Dermis blood vessel endothelial cell (primary cell): Measurements from ENCODE around the gene NCMAP. TPM values are rescaled to one million over a fixed set of nuclear protein-coding genes. Genes with fewer than 3 reads are reported as not detected.

Experiments
- DNase-seq: peaks from one replicate; pipeline ENCODE4 v3.0.0; 2010
- total RNA-seq: library from RNA; depleted of rRNA; stranded (reverse); fragments of >200 nt; gene quantifications from 2 replicates; pipeline ENCODE4 v1.2.3, GENCODE V29; 2014

The NCMAP gene
- total RNA-seq, 1 donor from 2014 or later, result not detected

DNA sequence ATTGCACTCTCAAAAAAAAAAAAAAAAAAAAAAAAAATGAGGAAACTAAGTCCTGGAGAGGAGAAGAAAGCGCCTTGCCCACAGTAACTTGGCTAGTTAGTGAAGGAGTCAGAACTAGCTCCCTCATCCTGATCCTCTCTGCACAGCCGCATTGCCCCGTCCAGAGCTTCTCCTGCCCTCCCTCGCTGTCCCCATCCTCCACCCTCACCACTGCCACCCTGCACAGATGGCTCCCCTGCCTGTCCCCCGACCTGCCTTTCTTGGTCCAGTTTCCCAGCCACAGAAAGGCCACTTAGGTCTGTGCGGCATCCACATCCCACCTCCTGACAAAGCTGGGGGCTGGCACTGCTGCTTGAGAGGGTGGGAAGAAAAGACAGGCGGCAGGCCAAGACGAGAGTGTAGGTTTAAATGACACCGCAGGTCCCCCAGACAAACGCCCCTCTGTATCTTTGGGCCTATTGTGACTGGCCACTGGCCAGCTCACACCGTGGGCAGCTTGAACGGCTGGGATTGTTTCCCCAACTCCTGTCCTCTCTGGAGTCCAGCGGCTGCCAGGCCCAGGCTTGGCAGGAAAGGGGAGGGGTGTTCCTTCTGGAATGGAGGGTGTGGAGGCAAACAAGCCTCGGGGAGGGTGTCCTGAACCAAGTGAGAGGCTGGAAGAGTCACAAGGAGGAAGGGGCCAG, 20.2 kb downstream of the NCMAP start:
- DNase-seq, result no peak

DNA sequence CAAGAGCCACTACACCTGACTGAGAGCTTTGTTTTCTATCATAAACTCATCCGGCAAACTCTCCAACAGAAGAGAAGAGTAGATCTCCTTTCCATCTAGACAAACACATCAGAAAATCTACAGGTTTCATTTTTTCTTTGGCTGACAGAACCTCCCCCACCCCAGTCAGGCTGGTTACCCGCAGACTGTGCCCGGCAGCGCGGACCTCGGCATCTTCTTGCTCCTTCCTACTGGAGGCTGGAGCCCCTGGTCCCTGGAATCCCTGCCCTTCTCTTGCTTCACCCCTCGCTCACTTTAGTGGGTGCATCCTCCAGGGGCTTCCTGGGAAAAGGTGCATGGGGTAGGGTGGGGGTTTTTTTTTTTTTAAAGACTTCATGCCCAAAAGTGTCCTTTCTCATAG, 23.0 kb downstream of the NCMAP start:
- DNase-seq, result no peak

DNA sequence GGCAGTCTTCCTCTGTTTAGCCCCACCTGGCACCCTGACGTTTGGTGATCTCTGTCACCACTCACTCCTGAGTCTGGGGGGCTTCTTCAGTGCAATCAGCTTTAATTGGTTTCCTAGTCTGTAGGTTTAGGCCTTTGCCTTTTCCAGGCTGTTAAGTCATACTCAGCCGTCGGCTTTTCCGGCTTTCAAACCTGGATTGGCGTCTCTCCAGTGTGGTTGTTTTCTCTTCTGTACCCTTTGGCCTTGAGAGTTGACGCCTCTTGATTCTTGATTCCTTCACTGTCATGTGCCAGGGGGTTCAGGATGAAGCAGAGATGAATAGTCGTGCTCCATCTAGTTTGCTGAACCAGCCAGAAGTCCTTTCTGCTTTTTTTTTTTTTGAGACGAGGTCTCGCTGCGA, 24.9 kb downstream of the NCMAP start:
- DNase-seq, result no peak

DNA sequence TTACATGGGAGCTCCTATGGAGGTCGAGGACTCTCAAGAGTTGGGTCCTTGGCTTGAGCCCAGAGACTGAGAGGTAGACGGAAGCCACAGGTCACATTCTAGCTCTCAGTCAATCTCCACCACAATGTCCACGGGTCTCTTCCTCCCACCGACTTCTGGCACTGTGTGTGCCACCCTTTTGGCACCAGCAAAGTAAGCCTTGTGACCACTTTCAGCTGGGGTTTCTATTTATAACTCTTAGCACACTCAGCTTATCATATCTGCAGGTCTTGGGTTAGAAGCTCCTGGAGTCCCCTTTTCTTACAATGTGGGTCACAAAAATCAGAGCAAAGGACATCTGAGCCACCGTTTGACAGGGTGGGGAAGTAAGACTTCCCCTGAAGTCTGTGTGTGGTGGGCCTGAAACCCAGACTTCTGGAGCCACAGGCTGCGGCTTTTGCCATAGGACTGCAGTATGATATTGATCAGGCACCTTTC, 28.3 kb downstream of the NCMAP start:
- DNase-seq, result no peak

DNA sequence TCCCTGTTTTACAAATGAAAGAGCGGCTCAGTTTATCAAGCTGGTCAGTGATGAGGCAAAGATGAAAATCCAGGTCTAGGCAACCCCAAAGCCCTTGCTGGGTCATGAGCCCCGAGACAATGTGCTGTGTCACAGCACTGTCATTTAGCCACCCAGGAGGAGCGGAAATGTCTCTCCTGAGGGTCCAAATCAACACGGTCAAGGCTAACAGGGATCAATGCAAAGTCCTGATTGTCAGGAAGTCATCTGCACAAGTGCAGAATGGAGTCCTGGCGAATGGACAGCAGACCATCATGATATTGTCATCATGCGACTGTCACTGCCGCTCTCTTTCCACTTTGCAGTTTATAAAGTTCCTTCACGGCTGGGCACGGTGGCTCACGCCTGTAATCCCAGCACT, 30.2 kb downstream of the NCMAP start:
- no peak for DNase-seq

DNA sequence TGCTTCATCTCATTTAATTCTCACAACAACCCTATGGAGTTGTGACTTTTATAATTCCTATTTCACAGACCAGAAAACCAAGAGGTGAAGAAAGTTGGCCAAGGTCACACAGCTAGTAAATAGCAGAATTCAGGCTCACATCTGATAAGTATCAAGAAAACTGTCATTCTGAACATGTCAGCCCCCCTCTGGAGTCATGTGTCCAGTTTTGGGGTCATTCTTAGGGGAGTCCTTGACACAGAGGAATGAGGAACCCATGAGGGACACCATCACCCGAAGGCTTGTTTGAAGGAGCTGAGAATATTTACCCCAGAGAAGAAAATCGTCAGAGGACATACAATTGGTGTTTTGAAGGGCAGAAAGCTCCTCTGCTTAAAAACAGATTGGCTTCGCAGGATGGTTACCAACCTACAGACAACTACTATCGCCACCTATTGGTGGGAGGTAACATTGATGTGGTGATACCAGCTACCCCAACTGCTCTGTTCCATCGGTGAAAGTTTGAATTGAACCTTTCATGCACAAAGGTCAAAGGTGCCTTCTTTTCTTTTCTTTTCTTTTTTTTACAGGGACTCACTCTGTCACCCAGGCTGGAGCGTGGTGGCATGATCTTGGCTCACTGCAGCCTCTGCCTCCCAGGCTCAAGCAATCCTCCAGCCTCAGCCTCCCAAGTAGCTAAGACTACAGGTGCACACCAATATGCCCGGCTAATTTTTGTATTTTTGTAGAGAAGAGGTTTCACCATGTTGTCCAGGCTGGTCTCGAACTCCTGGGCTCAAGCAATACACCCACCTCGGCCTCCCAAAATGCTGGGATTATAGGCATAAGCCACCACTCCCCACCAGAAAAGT, 31.3 kb downstream of the NCMAP start:
- DNase-seq, result peak; percentile 60

DNA sequence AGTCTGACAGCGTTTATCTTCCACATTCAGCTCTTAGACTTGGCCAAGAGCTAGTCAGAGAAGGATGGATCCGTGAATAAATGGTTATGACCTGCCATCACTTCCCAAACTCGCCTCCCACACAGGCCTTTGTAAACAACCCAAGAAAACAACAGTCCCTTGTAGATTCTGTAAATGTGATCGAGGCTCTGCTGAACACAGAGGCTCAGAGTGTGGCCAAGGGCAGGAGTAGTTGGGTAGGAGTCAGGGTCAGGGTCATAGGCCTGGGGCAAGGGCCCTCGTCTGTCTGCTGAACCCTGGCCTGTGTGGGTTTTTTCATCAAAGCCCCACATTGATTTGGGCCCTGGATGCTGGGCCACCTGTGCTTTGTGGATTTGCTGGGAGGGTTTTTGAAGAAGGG, 32.7 kb downstream of the NCMAP start:
- no peak for DNase-seq

DNA sequence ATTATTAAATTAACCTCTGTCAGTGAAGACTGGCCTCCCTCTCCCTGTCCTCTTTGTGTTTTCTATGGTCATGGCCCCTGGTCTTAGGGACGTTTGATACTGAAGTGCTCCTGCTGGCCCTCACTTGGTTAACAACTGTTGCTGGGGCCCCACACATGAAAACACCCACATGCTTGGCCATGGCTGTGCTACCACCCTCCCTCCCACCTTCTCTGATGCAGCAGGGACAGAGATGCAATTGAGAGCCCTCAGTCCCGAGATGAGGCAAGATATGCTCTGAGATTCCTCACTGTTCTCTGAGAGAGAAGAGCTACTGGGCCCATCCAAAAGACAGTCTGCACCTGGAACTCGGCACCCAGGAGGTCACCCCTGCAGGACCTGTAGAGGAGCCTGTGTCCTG, 33.3 kb downstream of the NCMAP start:
- no peak for DNase-seq

DNA sequence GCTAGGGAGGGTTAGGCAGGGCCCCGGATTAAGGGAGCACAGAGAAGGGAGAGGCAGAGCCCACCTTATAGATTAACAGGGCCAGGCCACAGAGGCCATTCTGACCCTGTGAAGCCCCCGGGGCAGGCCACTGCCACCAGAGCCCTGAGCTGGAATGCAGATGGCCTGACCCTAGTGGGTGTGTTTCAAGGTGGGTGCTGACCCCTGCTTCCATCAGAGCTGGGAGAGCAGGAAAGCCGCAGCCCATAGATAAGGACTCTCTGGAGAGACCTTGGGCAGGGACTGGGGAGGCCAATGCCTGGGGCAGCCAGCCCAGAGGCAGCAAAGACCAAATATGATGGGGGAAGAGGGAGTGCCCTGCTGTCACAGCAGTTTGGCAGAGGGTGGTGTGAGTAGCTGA, 35.9 kb downstream of the NCMAP start:
- no peak for DNase-seq

DNA sequence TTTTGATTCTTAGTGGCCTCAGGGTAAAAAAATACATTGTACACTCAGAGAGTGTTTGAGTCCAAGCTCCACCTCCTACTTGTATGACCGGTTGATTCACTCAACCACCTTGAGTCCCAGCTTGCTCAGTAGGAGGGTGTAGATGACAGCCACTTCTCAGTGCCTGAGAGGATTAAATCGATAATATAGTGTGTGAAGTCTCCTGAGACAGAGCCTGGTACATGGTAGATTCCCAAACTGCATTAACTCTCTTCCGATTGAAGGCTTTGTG, 38.4 kb downstream of the NCMAP start:
- DNase-seq, result no peak

DNA sequence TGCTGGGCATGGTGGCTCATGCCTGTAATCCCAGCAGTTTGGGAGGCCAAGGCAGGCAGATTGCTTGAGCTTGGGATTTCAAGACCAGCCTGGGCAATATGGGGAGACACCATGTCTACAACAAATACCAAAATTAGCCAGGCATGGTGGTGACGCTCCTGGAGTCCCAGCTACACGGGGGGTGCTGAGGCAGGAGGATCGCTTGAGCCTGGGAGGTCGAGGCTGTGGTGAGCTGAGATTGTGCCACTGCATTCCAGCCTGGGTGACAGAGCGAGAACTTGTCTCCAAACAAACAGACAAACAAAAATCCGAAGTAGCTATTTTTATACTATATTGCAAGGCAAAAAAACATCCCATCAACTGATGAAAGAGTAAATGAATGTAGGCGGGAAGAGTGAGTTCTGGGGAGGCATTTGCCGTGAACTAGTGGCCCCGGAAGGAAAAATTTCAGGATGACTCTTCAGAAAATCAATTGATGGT, 40.6 kb downstream of the NCMAP start:
- no peak for DNase-seq

DNA sequence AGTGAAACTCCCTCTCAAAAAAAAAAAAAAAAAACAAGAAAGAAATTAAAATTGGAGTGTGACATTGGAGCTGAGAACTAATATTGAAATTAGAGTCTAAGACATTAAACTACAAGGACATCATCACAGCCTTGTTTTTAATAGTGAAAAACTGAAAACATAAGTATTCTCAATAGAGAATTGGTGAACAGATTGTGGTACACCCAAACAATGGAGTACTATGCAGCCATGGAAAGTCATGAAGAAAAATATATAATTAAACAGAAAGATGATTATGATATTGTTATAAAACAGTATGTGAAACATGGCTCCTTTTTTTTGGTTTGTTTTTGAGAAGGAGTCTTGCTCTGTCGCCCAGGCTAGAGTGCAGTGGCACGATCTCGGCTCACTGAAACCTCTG, 43.4 kb downstream of the NCMAP start:
- no peak for DNase-seq

DNA sequence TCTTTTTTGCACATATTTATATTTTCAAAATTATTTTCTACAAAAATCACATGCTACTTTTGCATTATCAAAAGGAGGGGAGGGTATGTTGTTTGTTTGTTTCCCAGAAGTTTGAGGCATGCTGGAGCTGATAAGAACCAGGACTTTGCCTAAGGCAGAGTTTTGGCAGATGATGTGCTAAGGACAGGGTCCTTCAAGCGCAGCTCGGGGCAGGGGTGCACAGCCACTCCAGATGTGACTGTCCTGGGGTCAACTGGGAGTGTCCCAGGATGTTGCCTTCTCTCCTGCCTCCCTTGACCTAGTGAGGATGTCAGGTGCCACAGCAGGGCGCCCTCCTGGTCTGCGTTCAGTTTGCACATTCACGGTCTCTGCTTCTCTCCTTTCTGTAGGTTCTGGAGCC, 44.7 kb downstream of the NCMAP start:
- DNase-seq, result no peak

DNA sequence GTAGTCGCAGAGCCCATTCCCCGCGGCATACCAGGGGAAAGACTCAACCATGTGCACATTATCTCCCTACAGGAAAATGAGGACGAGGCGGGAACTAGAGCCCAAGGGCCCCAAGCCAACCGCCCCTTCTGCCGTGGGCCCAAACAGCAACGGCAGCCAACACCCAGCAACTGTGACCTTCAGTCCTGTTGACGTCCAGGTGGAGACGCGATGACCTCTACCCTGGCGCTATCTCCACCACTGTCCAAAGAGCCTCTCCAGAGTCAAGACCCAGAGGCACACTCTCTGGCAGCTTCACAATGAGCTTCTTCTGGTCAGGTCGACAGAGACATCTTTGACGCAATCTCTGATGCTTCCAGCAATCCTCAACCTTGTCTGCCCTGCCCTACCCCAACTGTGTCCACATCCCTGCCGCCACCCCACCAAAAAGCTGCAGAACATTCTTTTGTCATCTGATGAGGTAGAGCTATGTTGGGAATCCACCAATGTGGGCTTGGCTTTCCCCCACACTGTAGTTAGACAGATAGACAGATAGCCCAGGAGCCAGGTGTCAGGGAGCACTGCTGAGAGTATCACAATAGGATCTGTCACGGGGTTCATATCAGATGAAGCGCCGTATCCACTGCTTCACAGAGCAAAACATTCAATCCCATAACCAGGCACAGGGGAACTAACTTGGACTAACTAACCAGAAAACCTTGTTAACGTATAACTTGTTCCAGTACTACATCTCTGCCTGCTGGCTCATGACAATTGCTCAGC, 49.8 kb downstream of the NCMAP start:
- DNase-seq, result no peak

DNA sequence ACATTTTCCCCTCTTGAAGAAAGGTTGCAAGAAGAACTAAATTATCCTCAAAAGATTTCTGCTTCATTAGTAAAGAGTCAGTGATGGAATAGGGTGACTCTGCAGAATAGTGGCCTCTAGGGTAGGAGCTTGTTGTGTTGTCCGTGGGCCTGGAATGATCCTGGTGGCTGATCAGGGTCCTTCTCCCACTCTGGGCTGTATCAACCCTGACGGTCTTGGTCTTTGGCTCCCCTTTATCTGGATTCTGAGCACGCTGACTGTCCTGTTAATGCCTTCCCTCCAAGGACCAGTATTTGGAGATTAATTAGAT, 50.4 kb downstream of the NCMAP start:
- no peak for DNase-seq

DNA sequence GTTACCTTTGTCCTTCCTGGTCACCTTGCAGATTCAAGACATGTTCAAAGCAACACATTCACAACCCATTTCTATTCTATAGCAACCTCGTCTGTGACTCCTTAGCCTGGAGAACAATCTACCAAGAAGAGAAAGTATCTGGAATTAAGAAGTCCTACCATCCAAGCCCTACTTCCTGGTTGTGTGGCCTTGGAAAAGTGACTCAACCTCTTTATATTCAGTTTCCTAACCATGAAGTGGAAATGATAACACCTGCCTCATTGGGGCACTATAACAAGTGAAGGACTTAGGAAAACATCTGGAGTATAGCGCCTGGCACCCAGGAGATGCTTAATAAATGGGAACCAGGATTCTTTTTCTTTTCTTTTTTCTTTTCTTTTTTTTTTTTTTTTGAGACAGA, 50.7 kb downstream of the NCMAP start:
- no peak for DNase-seq

DNA sequence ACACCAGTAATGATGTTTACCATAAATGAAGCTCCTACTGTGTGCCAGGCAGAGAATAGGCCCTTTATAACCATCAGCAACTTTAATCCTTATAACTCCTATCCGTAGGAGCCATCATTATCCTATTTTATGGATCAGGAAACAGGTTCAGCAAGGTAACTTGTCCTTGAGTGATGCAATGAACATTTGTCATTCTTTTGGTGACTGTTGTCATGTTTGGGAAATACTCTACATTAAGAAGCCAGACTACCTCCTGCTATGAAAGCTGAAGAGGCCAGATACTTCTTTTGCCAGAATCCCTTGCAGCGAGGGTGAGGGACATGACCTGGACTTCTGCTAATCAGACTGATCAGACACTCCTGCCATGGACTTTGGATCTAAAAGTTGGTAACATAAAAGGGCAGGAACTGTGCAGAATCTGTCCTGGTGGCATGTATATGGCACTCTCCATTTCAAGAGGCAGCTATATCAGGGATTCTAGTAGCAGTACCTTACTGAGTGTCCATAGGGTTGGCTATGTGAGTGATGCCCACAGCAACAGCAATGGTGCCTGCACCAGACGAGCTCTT, 54.1 kb downstream of the NCMAP start:
- no peak for DNase-seq

DNA sequence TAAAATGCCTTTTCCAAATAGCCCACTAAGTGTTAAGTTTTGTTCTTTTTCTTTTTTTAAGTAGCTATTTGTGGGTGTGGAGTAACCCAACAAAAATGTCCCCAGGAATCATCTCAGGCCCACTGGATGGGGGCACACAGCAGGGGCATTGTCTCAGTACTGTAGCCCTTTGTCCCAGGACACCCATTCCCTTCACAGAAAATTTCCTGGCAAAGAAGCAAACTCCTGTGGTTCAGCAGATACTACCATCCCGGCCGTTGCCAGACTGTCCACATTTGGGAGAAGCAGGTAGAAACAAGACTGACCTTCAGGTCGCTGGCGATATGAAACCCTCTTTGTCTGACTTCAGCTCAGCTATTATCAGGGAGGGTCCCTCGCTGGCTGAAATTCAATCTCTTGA, 63.5 kb downstream of the NCMAP start:
- no peak for DNase-seq

DNA sequence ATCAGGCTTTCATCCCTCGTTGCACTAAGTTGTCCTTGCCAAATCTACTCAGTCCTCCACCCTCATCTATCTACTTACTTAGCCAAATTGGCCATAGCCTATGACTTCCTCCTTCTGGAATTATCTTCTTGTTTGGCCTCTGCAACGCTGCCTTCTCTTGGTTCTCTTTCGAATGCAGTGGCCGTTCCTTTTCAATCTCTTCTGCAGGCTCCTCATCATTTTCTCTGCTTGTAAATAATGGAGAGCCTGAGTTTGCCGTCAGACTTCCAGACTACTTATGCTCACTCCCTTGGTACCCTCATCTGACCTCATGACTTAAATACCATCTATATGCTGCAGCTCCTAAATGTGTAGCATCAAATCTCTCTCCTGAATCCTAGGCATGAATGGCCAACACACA, 64.8 kb downstream of the NCMAP start:
- no peak for DNase-seq

DNA sequence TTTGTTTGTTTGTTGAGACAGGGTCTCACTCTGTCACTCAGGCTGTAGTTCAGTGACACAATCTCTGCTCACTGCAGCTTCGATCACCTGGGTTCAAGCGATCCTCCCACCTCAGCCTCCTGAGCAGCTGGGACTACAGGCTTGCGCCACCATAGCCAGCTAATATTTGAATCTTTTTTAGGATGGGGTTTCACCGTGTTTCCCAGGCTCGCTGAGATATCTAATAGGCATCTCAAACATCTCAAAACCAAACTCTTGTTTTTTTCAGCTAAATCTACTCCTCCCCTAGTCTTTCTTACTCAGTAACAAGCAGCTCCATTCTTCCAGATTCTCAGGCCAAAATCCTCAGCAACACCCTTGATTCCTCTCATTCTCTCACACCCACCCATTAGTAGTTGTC, 65.2 kb downstream of the NCMAP start:
- DNase-seq, result no peak

DNA sequence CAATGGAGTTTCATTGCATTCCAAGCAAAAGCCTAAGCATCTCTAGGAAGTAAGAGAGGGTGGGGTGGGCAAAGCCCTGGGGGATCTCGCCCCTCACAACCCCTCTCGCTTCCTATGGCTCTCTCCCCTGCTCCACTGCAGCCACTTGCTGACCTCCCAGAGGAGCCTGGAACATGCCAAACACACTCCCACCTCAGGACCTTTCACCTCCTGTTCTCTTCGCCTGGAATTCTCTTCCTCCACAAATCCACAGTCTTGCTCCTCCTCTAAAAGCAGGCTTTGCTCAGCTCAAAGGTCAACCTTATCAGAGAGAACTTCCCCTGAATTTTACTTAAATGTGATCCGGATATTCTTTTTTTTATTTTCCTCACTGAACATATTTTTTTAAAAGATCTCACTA, 66.3 kb downstream of the NCMAP start:
- no peak for DNase-seq

DNA sequence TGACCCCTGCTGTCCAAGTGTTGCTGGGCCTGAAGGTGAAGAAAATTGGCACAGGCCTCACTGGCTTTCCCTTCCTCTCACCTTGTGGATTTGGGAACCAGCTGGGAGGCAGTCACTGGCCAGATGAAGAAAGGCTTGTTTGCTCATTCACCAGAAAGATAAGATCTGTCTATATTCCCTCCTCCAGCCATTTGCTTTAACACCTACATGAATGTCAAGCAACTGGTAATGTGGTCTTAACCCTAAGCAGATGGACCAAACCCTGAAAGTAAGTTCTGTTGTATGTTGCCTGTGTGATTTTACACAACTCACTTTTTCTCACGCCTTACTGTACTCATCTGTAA, 76.9 kb downstream of the NCMAP start:
- no peak for DNase-seq

DNA sequence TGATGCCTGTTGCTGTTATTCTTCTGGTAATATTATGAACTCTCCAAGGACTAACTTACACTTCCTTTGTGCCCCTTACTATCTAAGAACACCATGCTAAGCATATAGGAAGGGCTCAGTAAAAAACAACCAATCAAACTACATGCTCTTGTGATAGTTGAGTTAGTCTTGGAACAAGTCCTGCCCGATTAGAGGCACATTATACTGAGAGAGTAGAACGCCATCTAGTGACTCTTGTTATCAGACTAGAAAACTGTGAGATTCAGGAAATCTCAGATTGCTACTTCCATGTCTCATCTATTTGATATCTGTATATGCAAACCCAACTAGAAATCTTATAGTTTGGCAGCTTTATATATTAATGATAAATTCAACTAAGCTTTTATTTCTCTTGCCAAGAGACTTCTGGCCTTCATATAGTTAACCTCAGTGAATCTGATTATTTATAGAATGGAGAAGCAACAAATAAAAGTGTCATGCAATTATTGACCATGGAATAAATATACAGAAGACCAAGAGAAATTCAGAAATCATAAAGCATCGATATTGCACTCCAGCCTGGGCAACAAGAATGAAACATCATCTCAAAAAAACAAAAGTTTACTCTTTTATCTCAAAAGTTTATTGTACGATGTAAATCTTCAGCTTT, 79.4 kb downstream of the NCMAP start:
- peak; percentile 77 for DNase-seq
